SK-N-SH treated with all-trans-retinoic acid at 6 μM for 48 hours (cell line): ENCODE measurements around the gene SUSD6.

Experiments
- BACH2 ChIP-seq: fragments of 250-450 bp; sonication (Bioruptor Pico); IDR thresholded peaks from 2 replicates; pipeline ENCODE4 v1.9.0; 2021; ENCODE audit warnings: mild to moderate bottlenecking, borderline replicate concordance
- PPARA ChIP-seq: fragments of 250-450 bp; sonication (Bioruptor Pico); IDR thresholded peaks from 2 replicates; pipeline ENCODE4 v1.5.0; 2020; ENCODE audit warnings: mild to moderate bottlenecking, borderline replicate concordance
- RARB ChIP-seq: fragments of 250-450 bp; sonication (Bioruptor Pico); IDR thresholded peaks from 2 replicates; pipeline ENCODE4 v1.8.0; 2021; ENCODE audit warnings: mild to moderate bottlenecking, moderate library complexity
- TOX ChIP-seq: fragments of 250-450 bp; sonication (Bioruptor Pico); IDR thresholded peaks from 2 replicates; pipeline ENCODE4 v1.8.0; 2021; ENCODE audit warnings: mild to moderate bottlenecking, moderate library complexity, borderline replicate concordance
- ZC3H10 ChIP-seq: fragments of 250-450 bp; sonication (Bioruptor Pico); IDR thresholded peaks from 2 replicates; pipeline ENCODE4 v1.5.1; 2021; ENCODE audit warnings: mild to moderate bottlenecking, moderate library complexity
- ZNF70 ChIP-seq: fragments of 450-650 bp; formaldehyde crosslinking; IDR thresholded peaks from 2 replicates; pipeline ENCODE4 v1.5.0; 2020; ENCODE audit warnings: mild to moderate bottlenecking, moderate library complexity

DNA sequence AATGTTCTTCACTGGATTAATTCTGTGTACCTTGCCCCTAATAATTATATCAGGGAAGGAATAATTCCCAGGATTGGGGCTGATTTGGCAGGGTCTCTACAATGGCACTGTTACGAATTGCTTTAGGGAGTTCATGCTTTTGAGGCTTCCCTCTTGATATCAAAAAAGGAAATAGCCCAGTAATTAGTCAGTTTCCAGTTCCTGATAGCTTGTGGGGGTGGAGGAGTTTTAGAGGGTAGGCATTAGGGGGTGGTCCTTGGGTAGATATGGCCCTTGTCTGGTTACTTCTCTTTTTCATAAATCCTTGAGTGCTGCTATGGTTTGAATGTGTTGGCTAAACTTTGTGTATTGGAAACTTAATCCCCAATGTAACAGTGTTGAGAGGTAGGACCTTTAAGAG, 149.4 kb downstream of the SUSD6 start:
- TF ChIP-seq BACH2 (CRISPR knock-in tag) (no peak), RARB (no peak), PPARA (no peak), ZC3H10 (no peak), ZNF70 (CRISPR knock-in tag) (no peak), TOX (CRISPR knock-in tag) (no peak)
